Neural cell (in vitro differentiated cells): ENCODE data around the gene TSGA10IP.

ENCODE experiments used
- EP300 ChIP-seq: fragments of 450-650 bp; conservative IDR thresholded peaks from 2 replicates; pipeline ENCODE4 v1.6.1; 2014; ENCODE audit warnings: antibody characterized with exemption, mild to moderate bottlenecking, moderate library complexity; ENCODE audit not compliant: poor library complexity, severe bottlenecking
- EZH2 ChIP-seq: fragments of 200-600, 300-800 bp; shearing (Covaris generic), sonication (generic); IDR thresholded peaks from 2 replicates; pipeline ENCODE4 v1.6.1; 2014; ENCODE audit warnings: antibody characterized with exemption, low read length, borderline replicate concordance, mild to moderate bottlenecking; ENCODE audit not compliant: insufficient read depth, poor library complexity, severe bottlenecking
- POLR2AphosphoS5 ChIP-seq: IDR thresholded peaks from 2 replicates; pipeline ENCODE4 v1.6.1; 2012
- REST ChIP-seq: IDR thresholded peaks from 2 replicates; pipeline ENCODE4 v1.6.1; 2012; ENCODE audit warnings: borderline replicate concordance
- TF ChIP-seq, protein P1 (sequence below): fragments of 450-650 bp; IDR thresholded peaks from 2 replicates; pipeline ENCODE4 v1.5.1; 2014; ENCODE audit warnings: antibody characterized with exemption, mild to moderate bottlenecking, moderate library complexity; ENCODE audit not compliant: poor library complexity, severe bottlenecking

DNA sequence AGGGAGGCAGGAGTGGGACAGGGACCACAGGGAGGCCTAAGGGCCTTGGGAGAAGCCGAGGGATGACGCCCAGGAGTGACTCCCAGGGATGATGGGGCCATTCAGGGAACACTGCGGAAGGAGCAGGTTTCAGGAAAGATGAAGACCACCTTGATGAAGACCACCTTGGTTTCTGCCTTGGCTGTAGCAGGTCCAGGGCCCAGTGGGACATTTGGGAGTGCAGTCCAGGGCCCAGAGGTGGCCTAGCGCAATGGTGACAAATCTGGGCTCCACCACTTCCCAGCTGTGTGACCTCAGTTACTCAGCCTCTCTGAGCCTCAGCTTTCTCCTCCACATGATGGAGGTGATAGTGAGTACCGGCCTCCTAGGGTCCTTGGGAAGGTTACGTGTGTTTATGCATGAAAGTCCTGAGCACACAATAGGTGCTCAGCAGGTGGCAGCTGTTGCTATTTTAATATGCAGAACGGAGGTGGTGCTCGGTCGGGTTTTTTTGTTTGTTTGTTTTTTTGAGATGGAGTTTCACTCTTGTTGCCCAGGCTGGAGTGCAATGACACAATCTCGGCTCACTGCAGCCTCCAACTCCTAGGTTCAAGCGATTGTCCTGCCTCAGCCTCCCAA, 770 bp downstream of the TSGA10IP start:
- TF ChIP-seq POLR2AphosphoS5 (no peak), REST (no peak), EP300 (no peak), EZH2 (no peak)
- TF ChIP-seq, protein P1, sequence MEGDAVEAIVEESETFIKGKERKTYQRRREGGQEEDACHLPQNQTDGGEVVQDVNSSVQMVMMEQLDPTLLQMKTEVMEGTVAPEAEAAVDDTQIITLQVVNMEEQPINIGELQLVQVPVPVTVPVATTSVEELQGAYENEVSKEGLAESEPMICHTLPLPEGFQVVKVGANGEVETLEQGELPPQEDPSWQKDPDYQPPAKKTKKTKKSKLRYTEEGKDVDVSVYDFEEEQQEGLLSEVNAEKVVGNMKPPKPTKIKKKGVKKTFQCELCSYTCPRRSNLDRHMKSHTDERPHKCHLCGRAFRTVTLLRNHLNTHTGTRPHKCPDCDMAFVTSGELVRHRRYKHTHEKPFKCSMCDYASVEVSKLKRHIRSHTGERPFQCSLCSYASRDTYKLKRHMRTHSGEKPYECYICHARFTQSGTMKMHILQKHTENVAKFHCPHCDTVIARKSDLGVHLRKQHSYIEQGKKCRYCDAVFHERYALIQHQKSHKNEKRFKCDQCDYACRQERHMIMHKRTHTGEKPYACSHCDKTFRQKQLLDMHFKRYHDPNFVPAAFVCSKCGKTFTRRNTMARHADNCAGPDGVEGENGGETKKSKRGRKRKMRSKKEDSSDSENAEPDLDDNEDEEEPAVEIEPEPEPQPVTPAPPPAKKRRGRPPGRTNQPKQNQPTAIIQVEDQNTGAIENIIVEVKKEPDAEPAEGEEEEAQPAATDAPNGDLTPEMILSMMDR = no peak
